ENCODE results near the gene TMEM161B. TPM values are rescaled to one million over a fixed set of nuclear protein-coding genes. Genes with fewer than 3 reads are reported as not detected.
"Not testable (repeated sequence)": the region's sequence is repeated elsewhere in the genome, so short reads cannot be mapped to it uniquely, and the experiment has no call there.

The TMEM161B gene
- total RNA-seq, 1 donor from 2014 or later = 28.4 TPM

DNA sequence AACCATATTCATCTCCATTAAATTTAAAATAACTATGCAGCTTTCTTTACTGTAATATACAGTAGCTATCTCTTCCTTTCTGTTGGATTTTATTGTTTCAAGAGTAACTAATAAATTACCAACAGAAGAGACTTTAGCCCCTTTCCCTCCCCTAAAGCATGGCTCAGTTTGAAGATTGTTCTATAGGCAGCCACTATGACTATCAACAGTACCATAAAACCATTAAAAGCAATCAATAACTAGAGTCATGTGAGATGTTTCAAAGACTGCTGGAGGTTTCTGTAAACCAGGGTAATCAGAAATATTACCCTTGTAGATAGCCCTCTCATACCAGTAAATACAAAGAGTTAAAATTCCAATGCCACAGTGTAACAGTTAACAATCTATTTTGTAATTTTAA, 73.0 kb downstream of the TMEM161B start:
- H3K9me3 Mint-ChIP-seq = peaks cover 7% of the 10 kb centered on the region
- H3K4me1 Mint-ChIP-seq (ENCODE audit: low read depth) = no peaks in the 10 kb centered on the region
- intact Hi-C loops (cut with micrococcal nuclease) = loop anchor here (10.0 kb wide), 1 partner anchor 411 kb away; no protein-coding TSS in a partner anchor
- H3K27me3 Mint-ChIP-seq (ENCODE audit: insufficient read depth) = no peaks in the 10 kb centered on the region
- no peak overlapping the region for H3K27ac Mint-ChIP-seq
- H3K36me3 Mint-ChIP-seq (ENCODE audit: low read depth) = peaks cover 31% of the 10 kb centered on the region
- DNase-seq (ENCODE audit: low spot score) = no peak
- H3K4me3 Mint-ChIP-seq = no peak overlapping the region

DNA sequence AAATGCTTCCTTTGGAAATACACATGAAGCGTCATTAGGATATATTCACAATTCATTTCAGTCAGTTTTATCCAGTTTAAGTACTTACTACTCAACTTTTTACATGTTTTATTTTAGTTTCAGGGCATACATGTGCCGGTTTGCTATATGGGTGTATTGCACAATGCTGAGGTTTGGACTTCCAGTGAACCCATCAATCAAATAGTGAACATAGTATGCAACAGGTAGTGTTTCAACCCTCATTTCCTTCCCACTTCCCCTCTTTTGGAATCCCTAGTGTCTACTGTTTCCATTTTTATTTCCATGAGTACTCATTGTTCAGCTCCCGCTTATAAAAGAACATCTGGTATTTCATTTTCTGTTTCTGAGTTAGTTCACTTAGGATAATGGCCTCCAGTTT, 74.7 kb downstream of the TMEM161B start:
- no peaks in the 10 kb centered on the region for H3K27me3 Mint-ChIP-seq (ENCODE audit: insufficient read depth)
- H3K4me3 Mint-ChIP-seq = no peak overlapping the region
- H3K36me3 Mint-ChIP-seq (ENCODE audit: low read depth) = peaks cover 33% of the 10 kb centered on the region
- no peak overlapping the region for H3K27ac Mint-ChIP-seq
- DNase-seq (ENCODE audit: low spot score) = no peak
- H3K9me3 Mint-ChIP-seq = peaks cover 24% of the 10 kb centered on the region
- H3K4me1 Mint-ChIP-seq (ENCODE audit: low read depth) = no peaks in the 10 kb centered on the region
- intact Hi-C loops (cut with micrococcal nuclease) = loop anchor here (10.0 kb wide), 1 partner anchor 409 kb away; no protein-coding TSS in a partner anchor

DNA sequence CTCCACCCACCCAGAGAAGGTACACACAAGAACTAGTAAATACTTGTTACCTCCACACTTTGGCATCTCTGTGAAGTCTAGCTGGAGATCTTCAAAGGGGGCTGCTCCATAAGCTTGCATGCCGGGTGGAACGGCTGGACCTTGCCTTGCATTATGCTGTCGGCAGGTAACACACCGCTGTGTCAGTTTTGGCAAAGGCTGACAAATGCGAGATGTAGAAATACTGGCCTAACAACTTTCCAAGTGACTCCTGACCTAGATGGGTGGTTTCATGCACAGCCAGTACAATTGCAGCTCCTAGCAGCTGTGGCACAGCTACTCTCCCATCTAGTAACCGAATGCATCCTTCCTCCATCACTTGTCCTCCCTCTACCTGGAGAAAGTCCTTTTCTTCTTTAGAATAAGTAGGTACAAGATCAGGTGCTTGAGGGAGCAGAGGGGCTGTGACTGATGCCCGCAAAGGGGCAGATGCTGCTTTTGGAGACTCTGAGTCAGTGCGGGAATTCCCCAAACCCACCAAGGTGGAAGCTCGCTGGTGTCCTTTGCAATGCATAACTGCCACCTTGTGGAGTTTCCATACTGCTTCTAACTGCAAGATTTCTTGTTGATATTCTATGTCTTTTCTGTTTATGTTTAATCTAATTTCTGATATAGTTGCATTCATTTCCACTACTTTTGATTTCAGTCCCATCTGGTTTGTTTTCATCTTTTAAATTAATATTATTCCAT, 78.4 kb downstream of the TMEM161B start:
- DNase-seq (ENCODE audit: low spot score) = no peak
- H3K4me3 Mint-ChIP-seq = no peak overlapping the region
- no peaks in the 10 kb centered on the region for H3K27me3 Mint-ChIP-seq (ENCODE audit: insufficient read depth)
- intact Hi-C loops (cut with micrococcal nuclease) = loop anchor here (10.0 kb wide), 1 partner anchor 405 kb away; no protein-coding TSS in a partner anchor
- peaks cover 40% of the 10 kb centered on the region for H3K36me3 Mint-ChIP-seq (ENCODE audit: low read depth)
- H3K4me1 Mint-ChIP-seq (ENCODE audit: low read depth) = no peaks in the 10 kb centered on the region
- H3K9me3 Mint-ChIP-seq = peaks cover 44% of the 10 kb centered on the region
- no peak overlapping the region for H3K27ac Mint-ChIP-seq

DNA sequence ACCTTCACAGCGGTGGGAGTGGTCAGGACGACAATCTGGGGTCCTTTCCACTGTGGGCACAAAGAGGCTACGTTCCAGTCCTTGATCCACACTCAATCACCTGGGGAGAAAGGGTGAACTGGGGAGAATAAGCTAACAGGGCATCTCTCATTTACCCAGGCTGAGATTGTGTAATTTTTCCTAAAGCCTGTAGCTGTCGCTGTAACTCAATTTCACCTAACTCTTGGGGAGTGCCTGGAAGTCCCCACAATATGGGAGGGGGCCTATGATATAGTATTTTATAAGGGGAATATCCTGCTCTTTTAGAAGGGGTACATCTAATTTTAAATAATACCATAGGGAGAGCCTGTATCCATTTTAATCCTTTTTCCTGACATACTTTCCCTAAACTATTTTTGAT, 79.2 kb downstream of the TMEM161B start:
- H3K27ac Mint-ChIP-seq; H3K4me3 Mint-ChIP-seq; H3K4me1 Mint-ChIP-seq (ENCODE audit: low read depth); DNase-seq (ENCODE audit: low spot score); H3K27me3 Mint-ChIP-seq (ENCODE audit: insufficient read depth); intact Hi-C loops (cut with micrococcal nuclease): not testable (repeated sequence)
- peaks cover 39% of the 10 kb centered on the region for H3K36me3 Mint-ChIP-seq (ENCODE audit: low read depth)
- H3K9me3 Mint-ChIP-seq = peaks cover 44% of the 10 kb centered on the region

DNA sequence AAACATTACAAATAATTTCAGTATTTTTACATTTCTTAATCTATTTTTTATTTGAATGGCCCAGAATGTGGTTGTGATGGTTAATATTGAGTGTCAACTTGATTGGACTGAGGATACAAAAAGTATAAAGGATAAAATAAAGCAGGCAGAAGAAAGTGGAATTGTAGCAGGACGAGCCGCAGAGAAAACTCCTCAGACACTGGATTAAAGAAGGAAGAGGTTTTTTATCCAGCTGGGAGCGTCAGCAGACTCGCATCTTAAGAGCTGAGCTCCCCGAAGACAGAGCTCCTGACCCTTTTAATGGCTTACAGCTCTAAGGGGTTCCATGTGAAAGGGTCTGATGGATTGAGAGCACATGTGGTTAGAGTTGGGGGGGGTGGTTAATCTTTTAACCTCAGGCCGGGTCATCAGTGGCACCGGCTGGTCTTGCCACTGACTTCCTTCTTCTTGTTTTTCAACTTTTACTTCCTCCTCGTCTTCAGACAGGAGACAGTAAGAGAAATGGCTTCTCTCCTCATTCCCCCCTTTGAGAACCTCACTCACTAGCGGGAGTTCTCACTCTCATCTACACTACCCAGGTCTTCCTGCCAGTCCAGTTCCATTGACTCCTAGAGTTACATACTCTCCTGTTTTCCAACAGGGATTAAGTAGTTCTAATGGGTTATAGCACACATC, 80.0 kb downstream of the TMEM161B start:
- no peak for DNase-seq (ENCODE audit: low spot score)
- no peaks in the 10 kb centered on the region for H3K4me1 Mint-ChIP-seq (ENCODE audit: low read depth)
- no peaks in the 10 kb centered on the region for H3K27me3 Mint-ChIP-seq (ENCODE audit: insufficient read depth)
- no peak overlapping the region for H3K4me3 Mint-ChIP-seq
- H3K9me3 Mint-ChIP-seq = peaks cover 44% of the 10 kb centered on the region
- peaks cover 33% of the 10 kb centered on the region for H3K36me3 Mint-ChIP-seq (ENCODE audit: low read depth)
- intact Hi-C loops (cut with micrococcal nuclease) = no loop called here
- no peak overlapping the region for H3K27ac Mint-ChIP-seq

DNA sequence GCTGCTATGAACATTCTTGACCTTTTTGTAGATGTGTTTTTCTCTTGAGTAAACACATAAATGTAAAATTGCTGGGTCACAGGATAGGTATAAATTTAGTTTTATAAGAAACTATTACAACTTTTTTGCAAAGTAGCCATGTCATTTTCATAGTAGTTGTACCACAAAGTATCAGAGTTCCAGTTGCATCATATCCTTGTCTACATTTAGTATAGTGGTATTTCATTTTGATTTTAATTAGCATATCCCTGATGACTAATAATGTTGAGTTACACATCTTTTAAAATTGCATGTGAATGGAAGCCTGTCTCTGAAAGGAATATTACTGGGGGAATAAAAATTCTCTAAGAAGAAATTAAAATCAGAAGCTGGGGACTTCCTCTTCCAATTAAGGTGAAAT, 85.4 kb downstream of the TMEM161B start:
- Mint-ChIP-seq H3K9me3 (peaks cover 13% of the 10 kb centered on the region), H3K4me3 (no peak overlapping the region), H3K27ac (no peak overlapping the region), H3K36me3 (ENCODE audit: low read depth) (peaks cover 6% of the 10 kb centered on the region), H3K4me1 (ENCODE audit: low read depth) (no peaks in the 10 kb centered on the region), H3K27me3 (ENCODE audit: insufficient read depth) (peaks cover 2% of the 10 kb centered on the region)
- intact Hi-C loops (cut with micrococcal nuclease) = no loop called here
- no peak for DNase-seq (ENCODE audit: low spot score)

DNA sequence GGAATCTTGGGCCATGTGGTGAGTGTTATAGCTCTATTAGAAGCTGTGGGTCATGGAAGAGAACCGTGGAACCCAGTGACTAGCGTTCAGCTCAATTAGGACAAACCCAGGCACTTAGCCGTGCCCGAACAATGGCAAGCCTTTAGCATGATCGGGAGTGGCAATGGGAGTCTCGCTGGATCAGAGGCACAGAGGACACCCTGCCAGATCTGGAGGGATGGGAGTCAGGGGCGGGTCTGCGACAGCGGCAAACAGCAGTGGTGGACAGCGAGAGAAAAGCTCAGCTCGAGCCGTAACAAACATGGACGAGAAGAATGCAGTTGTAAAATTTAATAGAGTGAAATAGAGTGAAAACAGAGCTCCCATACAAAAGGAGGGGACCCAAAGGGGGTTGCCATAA, 91.2 kb downstream of the TMEM161B start:
- H3K36me3 Mint-ChIP-seq (ENCODE audit: low read depth); DNase-seq (ENCODE audit: low spot score); H3K27me3 Mint-ChIP-seq (ENCODE audit: insufficient read depth); H3K9me3 Mint-ChIP-seq; H3K27ac Mint-ChIP-seq; H3K4me3 Mint-ChIP-seq; H3K4me1 Mint-ChIP-seq (ENCODE audit: low read depth); intact Hi-C loops (cut with micrococcal nuclease): not testable (repeated sequence)

DNA sequence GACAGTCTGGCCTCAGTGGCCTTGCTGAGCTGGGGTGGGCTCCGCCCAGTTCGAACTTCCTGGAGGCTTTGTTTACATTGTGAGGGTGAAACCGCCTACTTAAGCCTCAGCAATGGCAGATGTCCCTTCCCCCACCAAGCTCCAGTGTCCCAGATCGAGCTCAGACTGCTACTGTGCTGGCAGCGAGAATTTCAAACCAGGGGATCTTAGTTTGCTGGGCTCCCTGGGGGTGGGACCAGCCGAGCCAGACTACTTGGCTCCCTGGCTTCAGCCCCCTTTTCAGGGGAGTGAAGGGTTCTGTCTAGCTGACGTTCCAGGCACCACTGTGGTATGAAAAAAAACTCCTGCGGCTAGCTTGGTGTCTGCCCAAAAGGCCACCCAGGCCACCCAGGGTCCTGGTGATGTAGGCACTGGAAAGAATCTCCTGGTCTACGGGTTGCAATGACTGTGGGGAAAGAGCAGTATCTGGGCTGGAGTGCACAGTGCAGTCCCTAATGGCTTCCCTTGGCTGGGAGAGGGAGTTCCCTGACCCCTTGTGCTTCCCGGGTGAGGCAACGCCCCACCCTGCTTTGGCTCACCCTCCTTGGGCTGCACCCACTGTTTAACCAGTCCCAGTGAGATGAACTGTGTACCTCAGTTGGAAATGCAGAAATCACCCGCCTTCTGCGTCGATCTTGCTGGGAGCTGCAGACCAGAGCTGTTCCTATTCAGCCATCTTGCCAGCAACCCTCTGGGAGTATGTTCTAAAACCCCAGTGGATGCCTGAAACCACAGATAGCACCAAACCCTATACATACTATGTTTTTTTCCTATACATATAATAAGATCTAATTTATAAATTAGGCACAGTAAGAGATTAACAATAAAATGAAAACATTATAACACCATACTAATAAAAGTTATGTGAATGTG, 95.5 kb downstream of the TMEM161B start:
- Mint-ChIP-seq H3K27me3 (ENCODE audit: insufficient read depth) (peaks cover 13% of the 10 kb centered on the region), H3K4me3 (no peak overlapping the region), H3K9me3 (peaks cover 22% of the 10 kb centered on the region), H3K36me3 (ENCODE audit: low read depth) (no peaks in the 10 kb centered on the region), H3K27ac (no peak overlapping the region), H3K4me1 (ENCODE audit: low read depth) (no peaks in the 10 kb centered on the region)
- intact Hi-C loops (cut with micrococcal nuclease) = no loop called here
- DNase-seq (ENCODE audit: low spot score) = no peak

DNA sequence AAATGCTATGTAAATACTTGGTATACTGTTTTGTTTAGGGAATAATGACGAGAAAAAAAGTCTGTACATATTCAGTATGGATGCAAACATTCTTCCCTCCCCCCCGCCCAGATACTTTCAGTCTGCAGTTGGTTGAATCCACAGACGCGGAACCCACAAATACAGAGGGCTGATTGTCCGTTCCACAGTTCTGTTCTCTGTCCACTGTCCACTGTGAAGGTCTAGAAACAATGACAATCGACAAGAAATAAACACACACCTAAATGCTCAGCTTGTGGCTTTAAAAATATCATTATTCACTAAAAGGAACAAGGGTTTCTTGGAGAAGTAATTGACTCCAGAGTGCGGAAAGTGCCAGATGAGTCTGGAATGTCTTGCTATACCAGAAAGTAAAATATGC, 109.1 kb downstream of the TMEM161B start:
- H3K9me3 Mint-ChIP-seq = no peaks in the 10 kb centered on the region
- H3K27me3 Mint-ChIP-seq (ENCODE audit: insufficient read depth) = peaks cover 6% of the 10 kb centered on the region
- no peaks in the 10 kb centered on the region for H3K36me3 Mint-ChIP-seq (ENCODE audit: low read depth)
- no peak overlapping the region for H3K27ac Mint-ChIP-seq
- intact Hi-C loops (cut with micrococcal nuclease) = no loop called here
- H3K4me1 Mint-ChIP-seq (ENCODE audit: low read depth) = no peaks in the 10 kb centered on the region
- no peak for DNase-seq (ENCODE audit: low spot score)
- no peak overlapping the region for H3K4me3 Mint-ChIP-seq

DNA sequence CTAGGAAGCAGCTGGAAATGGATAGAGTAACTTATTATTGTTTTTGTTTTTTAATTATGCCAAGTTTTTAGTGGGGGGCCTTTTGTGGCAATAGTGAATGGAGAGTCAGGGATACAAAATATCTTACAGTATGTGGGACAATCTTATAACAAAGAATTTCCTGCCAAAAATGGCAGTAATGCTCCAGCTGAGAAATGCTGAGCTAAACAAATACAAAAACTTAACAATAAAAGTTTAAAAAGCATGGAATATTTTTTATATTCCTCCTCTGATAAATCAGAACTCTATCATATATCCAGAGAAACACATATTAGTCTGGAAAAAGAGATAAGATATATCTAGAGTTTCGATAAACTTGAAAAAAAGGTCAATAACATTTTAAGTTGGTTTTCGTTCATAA, 110.6 kb downstream of the TMEM161B start:
- no peak for DNase-seq (ENCODE audit: low spot score)
- H3K9me3 Mint-ChIP-seq = no peaks in the 10 kb centered on the region
- H3K27me3 Mint-ChIP-seq (ENCODE audit: insufficient read depth) = peaks cover 2% of the 10 kb centered on the region
- no peak overlapping the region for H3K4me3 Mint-ChIP-seq
- H3K36me3 Mint-ChIP-seq (ENCODE audit: low read depth) = no peaks in the 10 kb centered on the region
- intact Hi-C loops (cut with micrococcal nuclease) = no loop called here
- no peaks in the 10 kb centered on the region for H3K4me1 Mint-ChIP-seq (ENCODE audit: low read depth)
- no peak overlapping the region for H3K27ac Mint-ChIP-seq

DNA sequence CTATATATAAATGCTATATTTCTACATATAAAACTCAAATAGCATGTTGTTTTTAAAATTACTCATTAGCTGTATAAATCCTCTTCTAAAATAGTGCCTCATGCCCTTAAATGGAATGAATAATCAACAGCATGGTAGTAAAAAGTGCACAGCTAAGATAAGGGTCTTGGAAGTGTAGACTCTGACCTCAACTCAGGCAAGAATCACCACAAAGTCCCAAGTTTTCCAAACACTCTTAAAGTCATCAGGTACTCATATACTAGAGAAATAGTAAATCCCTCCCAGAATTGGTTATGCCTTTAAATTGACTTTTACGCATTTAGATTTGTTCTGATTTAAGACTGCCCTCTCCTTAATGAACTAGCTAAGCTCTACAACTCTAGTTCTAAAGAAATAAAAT, 113.8 kb downstream of the TMEM161B start:
- Mint-ChIP-seq H3K4me3 (no peak overlapping the region), H3K27me3 (ENCODE audit: insufficient read depth) (peaks cover 16% of the 10 kb centered on the region), H3K9me3 (peaks cover 12% of the 10 kb centered on the region), H3K27ac (no peak overlapping the region), H3K36me3 (ENCODE audit: low read depth) (no peaks in the 10 kb centered on the region), H3K4me1 (ENCODE audit: low read depth) (no peaks in the 10 kb centered on the region)
- no peak for DNase-seq (ENCODE audit: low spot score)
- intact Hi-C loops (cut with micrococcal nuclease) = no loop called here

DNA sequence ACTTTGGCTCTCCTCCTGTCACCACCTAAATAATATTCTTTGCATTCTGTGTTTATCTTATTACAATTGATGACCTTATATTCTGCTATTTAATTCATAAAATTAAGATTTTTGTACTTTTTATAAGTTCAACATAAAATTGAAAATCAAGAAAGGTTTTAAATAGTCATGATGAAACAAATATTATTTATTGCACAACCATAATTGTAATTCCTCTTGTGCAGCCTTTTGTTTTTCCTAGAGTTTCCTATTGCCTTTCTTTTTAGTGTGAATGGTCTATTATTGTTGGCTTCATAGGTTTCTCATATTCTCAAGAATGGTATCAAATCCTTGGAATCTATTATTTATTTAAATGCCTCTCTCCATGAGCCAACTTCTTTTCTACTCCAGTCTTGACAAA, 117.9 kb downstream of the TMEM161B start:
- intact Hi-C loops (cut with micrococcal nuclease) = no loop called here

More for the DNA sequence above, 117.9 kb downstream of the TMEM161B start:
- peaks cover 12% of the 10 kb centered on the region for H3K9me3 Mint-ChIP-seq
- H3K4me1 Mint-ChIP-seq (ENCODE audit: low read depth) = peaks cover 4% of the 10 kb centered on the region
- peaks cover 46% of the 10 kb centered on the region for H3K27me3 Mint-ChIP-seq (ENCODE audit: insufficient read depth)
- DNase-seq (ENCODE audit: low spot score) = no peak
- H3K27ac Mint-ChIP-seq = no peak overlapping the region
- H3K36me3 Mint-ChIP-seq (ENCODE audit: low read depth) = no peaks in the 10 kb centered on the region
- no peak overlapping the region for H3K4me3 Mint-ChIP-seq
